ENCODE measurements around the gene NAV2. TPM values are rescaled to one million over a fixed set of nuclear protein-coding genes. Genes with fewer than 3 reads are reported as not detected.

Gene NAV2
- polyA plus RNA-seq, 1 experiment = 5.1 TPM

- Histone ChIP-seq H3K9me3 (ENCODE audit: control insufficient read depth, insufficient read depth, low read length) (no peaks in the 10 kb centered on the region; the same call in 1 of the 2 replicates), H3K4me3 (ENCODE audit: low read depth, low read length) (peak overlapping the region; percentile 85), H3K27ac (ENCODE audit: low read depth, low read length) (peak overlapping the region; percentile 99), H3K27me3 (ENCODE audit: control insufficient read depth, insufficient read depth, low read length) (no peaks in the 10 kb centered on the region)
- no peak for TF ChIP-seq CTCF (IDR thresholded peaks at IDR 0.05; ENCODE audit: low read depth, low read length)
- POLR2A ChIA-PET = interaction anchor here (0.6 to 3.0 kb wide), 9 partner anchors 9 to 248 kb away, joined by 3 to 14 read pairs (median 4); no protein-coding TSS in a partner anchor
- DNase-seq (ENCODE audit: low read depth, low spot score) = peak; percentile 51
- CTCF ChIA-PET = interaction anchor here (1.2 to 2.0 kb wide), 2 partner anchors 151 to 190 kb away, joined by 4 read pairs; no protein-coding TSS in a partner anchor
Measured at GRCh38 chr11:19714387-19715363, 2.0 kb downstream of the NAV2 start.

- no peak for TF ChIP-seq CTCF (IDR thresholded peaks at IDR 0.05; ENCODE audit: low read depth, low read length)
- Histone ChIP-seq H3K27me3 (ENCODE audit: control insufficient read depth, insufficient read depth, low read length) (no peaks in the 10 kb centered on the region), H3K9me3 (ENCODE audit: control insufficient read depth, insufficient read depth, low read length) (no peaks in the 10 kb centered on the region; the same call in 1 of the 2 replicates), H3K27ac (ENCODE audit: low read depth, low read length) (peak overlapping the region; percentile 99), H3K4me3 (ENCODE audit: low read depth, low read length) (peak overlapping the region; percentile 85)
- ChIA-PET POLR2A (interaction anchor here (0.6 to 3.0 kb wide), 6 partner anchors 35 to 248 kb away, joined by 3 to 14 read pairs (median 4); no protein-coding TSS in a partner anchor), CTCF (interaction anchor here (1.4 to 2.0 kb wide), 2 partner anchors 27 to 189 kb away, joined by 4 to 5 read pairs; no protein-coding TSS in a partner anchor)
- peak; percentile 81 for DNase-seq (ENCODE audit: low read depth, low spot score)
Measured at GRCh38 chr11:19715373-19715772, 2.7 kb downstream of the NAV2 start.

GRCh38 chr11:19718051-19718450 is 5.4 kb downstream of the NAV2 start:
- no peak for TF ChIP-seq CTCF (IDR thresholded peaks at IDR 0.05; ENCODE audit: low read depth, low read length)
- Histone ChIP-seq H3K27ac (ENCODE audit: low read depth, low read length) (no peak overlapping the region), H3K27me3 (ENCODE audit: control insufficient read depth, insufficient read depth, low read length) (no peaks in the 10 kb centered on the region), H3K4me3 (ENCODE audit: low read depth, low read length) (no peak overlapping the region), H3K9me3 (ENCODE audit: control insufficient read depth, insufficient read depth, low read length) (no peaks in the 10 kb centered on the region; the same call in 1 of the 2 replicates)
- POLR2A ChIA-PET = no interaction called here
- CTCF ChIA-PET = interaction anchor here (0.6 to 2.0 kb wide), 4 partner anchors 22 to 227 kb away, joined by 3 to 10 read pairs (median 4); no protein-coding TSS in a partner anchor
- DNase-seq (ENCODE audit: low read depth, low spot score) = no peak

- TF ChIP-seq CTCF (IDR thresholded peaks at IDR 0.05; ENCODE audit: low read depth, low read length) = no peak
- no peaks in the 10 kb centered on the region for H3K27me3 ChIP-seq (ENCODE audit: control insufficient read depth, insufficient read depth, low read length)
- no peak for DNase-seq (ENCODE audit: low read depth, low spot score)
- H3K27ac ChIP-seq (ENCODE audit: low read depth, low read length) = no peak overlapping the region
- H3K9me3 ChIP-seq (ENCODE audit: control insufficient read depth, insufficient read depth, low read length) = no peaks in the 10 kb centered on the region
- POLR2A ChIA-PET = no interaction called here
- no peak overlapping the region for H3K4me3 ChIP-seq (ENCODE audit: low read depth, low read length)
- CTCF ChIA-PET = interaction anchor here (1.4 to 2.0 kb wide), 2 partner anchors 21 to 155 kb away, joined by 4 to 10 read pairs; no protein-coding TSS in a partner anchor
Measured at GRCh38 chr11:19718951-19719350, 6.3 kb downstream of the NAV2 start.
